ENCODE data around the gene ARMC3.
A peak's percentile ranks its signal among the peaks of the same experiment; 100 is the strongest.
"Not testable (repeated sequence)": the region's sequence is repeated elsewhere in the genome, so short reads cannot be mapped to it uniquely, and the experiment has no call there.

Gene ARMC3

GRCh38 chr10:22927661-22928403, at the start of gene ARMC3:
Gene ARMC3 (plus strand): TSS chr10:22928053. CDS start chr10:22931997, 3,944 bp downstream.
- no peak for DNase-seq

GRCh38 chr10:22891797-22892196, 36.1 kb upstream of the ARMC3 start:
- no peak for DNase-seq

- no peak for DNase-seq
Measured at GRCh38 chr10:22893781-22894180, 34.1 kb upstream of the ARMC3 start.

- no peak for DNase-seq
Measured at GRCh38 chr10:22894714-22895113, 33.1 kb upstream of the ARMC3 start.

- no peak for DNase-seq
Measured at GRCh38 chr10:22895252-22895651, 32.6 kb upstream of the ARMC3 start.

- no peak for DNase-seq
Measured at GRCh38 chr10:22897371-22897770, 30.5 kb upstream of the ARMC3 start.

GRCh38 chr10:22899307-22899706, 28.5 kb upstream of the ARMC3 start:
- no peak for DNase-seq

- DNase-seq, result no peak
Measured at GRCh38 chr10:22899775-22900174, 28.1 kb upstream of the ARMC3 start.

GRCh38 chr10:22900841-22901601, 26.8 kb upstream of the ARMC3 start:
- no peak for DNase-seq

GRCh38 chr10:22902147-22902546, 25.7 kb upstream of the ARMC3 start:
- not testable (repeated sequence) for DNase-seq

- no peak for DNase-seq
Measured at GRCh38 chr10:22903694-22904093, 24.2 kb upstream of the ARMC3 start.

- DNase-seq, result no peak
Measured at GRCh38 chr10:22906767-22907166, 21.1 kb upstream of the ARMC3 start.

GRCh38 chr10:22908837-22909236, 19.0 kb upstream of the ARMC3 start:
- no peak for DNase-seq

- DNase-seq, result not testable (repeated sequence)
Measured at GRCh38 chr10:22909673-22910072, 18.2 kb upstream of the ARMC3 start.

GRCh38 chr10:22911067-22911466, 16.8 kb upstream of the ARMC3 start:
- no peak for DNase-seq

GRCh38 chr10:22911889-22912762, 15.7 kb upstream of the ARMC3 start:
- peak; percentile 4 for DNase-seq

GRCh38 chr10:22912763-22913384, 15.0 kb upstream of the ARMC3 start:
- no peak for DNase-seq

GRCh38 chr10:22913474-22914092, 14.3 kb upstream of the ARMC3 start:
- no peak for DNase-seq

- DNase-seq, result no peak
Measured at GRCh38 chr10:22915314-22915713, 12.5 kb upstream of the ARMC3 start.

- DNase-seq, result no peak
Measured at GRCh38 chr10:22925088-22925487, 2.8 kb upstream of the ARMC3 start.

- DNase-seq, result no peak
Measured at GRCh38 chr10:22927166-22927565, 687 bp upstream of the ARMC3 start.

GRCh38 chr10:22929053-22929452, 1.2 kb downstream of the ARMC3 start:
- not testable (repeated sequence) for DNase-seq

Measured in NCI-H524 treated with DMSO at 0.1 percent for 48 hours (cell line).